Endometrial microvascular endothelial cells (primary cell): ENCODE measurements around the gene ZNF621. TPM values are rescaled to one million over a fixed set of nuclear protein-coding genes. Genes with fewer than 3 reads are reported as not detected.

Experiments used
- in situ Hi-C: cut with HindIII; loops from 2 replicates; pipeline ENCODE4 v1.10.0; 2017; ENCODE audit warnings: low sequenced_read_pairs, low pct_unique_long_range_greater_than_20kb; ENCODE audit errors: inconsistent ontology term
- total RNA-seq: library from RNA; depleted of rRNA; stranded (reverse); fragments of >200 nt; gene quantifications from one replicate; pipeline ENCODE4 v1.2.3, GENCODE V29; 2015; ENCODE audit errors: inconsistent ontology term

ZNF621 gene
- total RNA-seq, 1 donor from 2014 or later = 9.7 TPM

DNA sequence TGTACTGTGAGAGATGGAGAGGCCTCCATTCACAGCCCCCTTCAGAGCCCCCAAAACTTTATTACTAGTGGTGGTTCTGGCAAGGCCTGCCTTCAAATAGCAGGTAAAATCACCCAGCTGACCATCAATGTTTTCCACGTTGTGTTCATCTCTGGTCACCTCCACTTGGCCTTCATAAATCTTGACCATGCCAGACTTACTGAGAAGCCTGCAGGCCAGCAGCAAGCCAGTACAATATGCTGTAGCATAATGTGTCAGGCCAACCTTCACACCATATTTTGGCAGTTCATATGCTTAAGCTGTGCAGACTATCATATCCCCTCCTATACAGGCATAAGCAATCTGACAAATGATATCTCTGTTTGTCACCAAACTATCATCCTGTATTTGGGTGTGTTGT is 62.1 kb downstream of the ZNF621 start:
- in situ Hi-C loops = loop anchor here (25.0 kb wide), 2 partner anchors 250 to 650 kb away; no protein-coding TSS in a partner anchor

DNA sequence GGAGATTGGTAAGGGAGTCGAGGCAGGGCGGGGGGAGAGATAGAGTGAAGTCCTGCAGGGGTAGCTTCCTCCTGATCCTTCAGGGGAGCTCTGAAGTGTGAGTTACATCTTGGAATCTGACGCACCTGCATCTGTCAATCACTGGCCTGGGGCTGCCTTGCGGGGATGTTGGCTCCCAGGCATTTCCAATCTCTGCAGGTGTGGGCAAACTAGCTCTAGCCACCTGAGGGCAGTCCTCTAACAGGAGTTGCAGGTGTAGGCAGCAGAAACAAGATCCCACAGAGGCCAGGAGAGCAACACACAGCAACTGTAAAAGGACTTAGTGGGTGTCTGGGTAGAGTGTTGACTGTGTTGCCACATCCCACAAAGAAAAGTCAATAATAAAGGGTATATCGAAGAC is 63.6 kb downstream of the ZNF621 start:
- in situ Hi-C loops = loop anchor here (25.0 kb wide), 2 partner anchors 249 to 649 kb away; no protein-coding TSS in a partner anchor

Other genes with a start within 250 kb of the ZNF621 start
- 22.0 TPM for gene EIF1B, start 215.3 kb upstream of the ZNF621 start, total RNA-seq
- gene ENTPD3, start 137.8 kb upstream of the ZNF621 start, total RNA-seq = not detected
- 350 TPM for gene RPL14, start 67.6 kb upstream of the ZNF621 start, total RNA-seq
- 7.0 TPM for gene ZNF619, start 47.8 kb upstream of the ZNF621 start, total RNA-seq
- 4.5 TPM for gene ZNF620, start 18.9 kb upstream of the ZNF621 start, total RNA-seq